Activated CD4-positive, alpha-beta T cell treated with anti-CD3 and anti-CD28 coated beads, Interleukin-2, amount 50 U/mL, for 48 hours (primary cell): ENCODE data around the gene HES1.

Source experiments
- DNase-seq, 2 experiments: peaks; one replicate each; pipeline ENCODE4 v3.0.0-alpha.2; 2020

Gene HES1

DNA sequence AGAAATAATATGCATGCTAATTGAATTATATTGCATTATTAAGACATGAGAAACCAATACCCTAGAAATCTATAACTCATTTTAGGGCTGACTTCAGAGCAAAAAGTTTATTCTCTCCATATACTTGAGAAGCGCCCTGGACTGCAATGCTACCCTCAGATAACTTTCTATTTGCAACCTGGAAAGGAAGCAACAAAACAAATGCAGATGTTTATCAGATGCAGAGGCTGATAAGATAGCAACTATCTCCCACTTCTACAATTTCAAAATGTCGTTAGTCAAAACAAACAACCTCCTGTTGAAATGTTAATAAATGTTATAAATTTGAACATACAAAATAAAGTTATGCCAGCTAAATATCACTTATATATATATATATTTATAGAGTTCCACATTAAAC, 34.8 kb downstream of the HES1 start:
- DNase-seq: no peak

DNA sequence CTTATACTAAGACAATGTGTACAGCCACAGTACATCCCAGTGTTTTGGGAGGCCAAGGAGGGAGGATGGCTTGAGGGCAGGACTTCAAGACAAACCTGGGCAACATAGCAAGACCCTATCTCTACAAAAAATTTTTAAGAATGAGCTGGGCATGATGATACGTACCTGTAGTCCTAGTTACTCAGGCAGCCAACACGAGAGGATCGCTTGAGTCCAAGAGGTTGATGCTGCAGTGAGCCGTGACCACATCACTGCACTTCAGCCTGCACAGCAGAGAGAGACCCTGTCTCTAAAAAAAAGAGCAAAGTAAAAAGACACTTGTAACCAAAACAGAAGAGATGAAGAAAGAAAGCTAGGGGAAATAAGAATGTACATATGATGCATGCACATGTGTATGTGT, 38.5 kb downstream of the HES1 start:
- DNase-seq: no peak

DNA sequence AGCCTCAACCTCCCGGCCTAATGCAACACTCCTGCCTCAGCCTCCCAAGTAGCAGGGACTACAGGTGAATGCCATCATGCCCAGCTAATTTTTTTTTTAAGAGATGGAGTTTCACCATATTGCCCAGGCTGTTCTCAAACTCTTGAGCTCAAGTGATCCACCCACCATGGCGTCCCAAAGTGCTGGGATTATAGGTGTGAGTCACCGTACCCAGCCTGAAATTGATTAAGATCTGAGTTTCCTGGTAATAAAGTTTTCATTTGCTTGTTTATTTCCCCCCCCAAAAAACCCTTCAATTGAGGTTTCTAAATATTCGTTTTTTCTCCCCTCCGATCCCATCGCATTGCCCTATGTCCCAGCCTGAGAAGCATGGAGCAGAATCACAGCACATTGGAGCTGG, 39.0 kb downstream of the HES1 start:
- DNase-seq: no peak

DNA sequence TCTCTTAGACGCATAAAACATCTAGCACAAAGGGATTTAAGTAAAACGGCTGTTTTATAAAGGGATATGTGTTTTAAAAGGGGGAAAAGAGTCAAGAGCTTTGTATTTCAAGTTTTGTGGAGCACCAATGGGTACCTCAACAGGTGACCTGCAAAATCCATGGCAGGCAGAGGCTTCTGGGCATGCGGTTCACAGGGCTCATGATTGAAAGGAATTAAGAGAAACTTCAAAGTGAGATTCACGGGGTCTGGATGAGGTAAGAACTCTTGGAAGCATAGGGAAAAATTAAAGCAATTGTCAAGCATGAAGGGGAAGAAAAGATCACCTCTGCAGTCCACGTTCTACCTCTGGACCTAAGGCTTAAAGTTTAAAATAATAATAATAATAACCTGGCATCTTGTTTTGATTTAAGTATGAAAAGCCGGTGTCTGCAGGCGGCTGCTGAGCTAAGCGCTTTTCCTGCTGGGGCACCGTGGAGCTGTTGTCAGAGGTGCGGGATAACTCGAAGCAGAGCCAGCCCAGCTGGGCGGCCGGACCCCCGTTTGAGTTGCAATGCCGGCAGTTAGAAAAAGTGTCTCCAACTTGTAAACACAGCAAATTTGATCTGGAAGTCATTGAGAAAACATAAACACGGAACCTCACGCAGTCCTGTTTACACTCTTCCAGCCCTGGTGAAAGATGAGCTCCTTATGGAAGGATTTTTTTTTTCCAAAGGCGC, 40.5 kb downstream of the HES1 start:
- DNase-seq: no peak

DNA sequence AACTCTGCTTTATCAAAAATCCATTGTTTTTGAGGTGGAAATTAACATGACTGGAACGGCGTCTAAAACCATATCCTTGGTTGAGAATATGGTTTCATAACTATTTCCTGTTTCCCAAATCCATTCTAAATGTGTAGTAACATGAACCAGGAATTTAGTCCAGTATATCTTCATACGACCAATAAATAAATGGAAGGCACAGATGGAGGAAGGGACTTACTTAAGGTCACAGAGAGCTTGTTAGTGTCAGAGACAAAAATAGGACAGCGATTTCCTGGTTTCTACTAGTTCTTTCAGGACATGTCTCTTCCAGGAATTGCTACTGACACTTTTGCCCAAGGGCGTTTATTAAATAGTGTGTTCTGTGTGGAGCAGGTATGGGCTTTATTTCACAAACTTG, 41.2 kb downstream of the HES1 start:
- no peak for DNase-seq

DNA sequence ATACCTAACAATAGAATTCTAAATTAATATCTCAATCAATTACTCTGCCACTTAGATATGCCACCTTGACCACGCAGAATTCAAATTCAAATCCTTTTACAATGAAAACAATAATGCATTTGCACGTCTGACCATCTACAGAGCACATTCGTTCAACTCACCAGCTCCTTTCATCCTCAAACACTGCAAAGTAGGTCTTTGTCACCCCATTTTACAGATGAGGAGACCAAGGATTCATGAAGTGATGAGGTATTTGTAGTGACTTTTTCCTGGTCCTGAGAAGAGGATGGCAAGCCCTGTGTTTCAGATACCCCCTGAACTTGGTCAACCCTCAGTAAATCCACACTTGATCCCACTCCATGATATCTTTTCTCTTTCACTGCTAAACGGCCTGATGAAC, 42.2 kb downstream of the HES1 start:
- DNase-seq: no peak

DNA sequence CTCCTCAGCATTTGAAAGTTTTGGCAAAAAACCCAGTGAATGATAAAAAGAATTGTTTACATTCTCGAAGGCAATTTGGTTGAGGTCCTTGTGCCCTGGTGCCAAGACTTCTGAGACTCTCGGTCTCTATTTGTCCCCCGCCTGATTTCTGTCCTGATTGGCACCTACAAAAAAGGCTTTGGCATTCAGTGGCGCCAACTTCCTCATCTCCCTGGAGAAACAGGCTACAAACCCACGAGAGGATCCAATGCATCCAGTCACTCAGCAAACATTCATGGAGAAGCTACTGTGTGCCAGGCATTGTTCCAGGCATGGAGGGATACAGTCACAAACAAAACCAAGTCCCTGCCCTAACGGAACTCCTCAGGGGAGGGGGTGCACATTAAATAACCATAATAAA, 42.7 kb downstream of the HES1 start:
- DNase-seq: no peak

DNA sequence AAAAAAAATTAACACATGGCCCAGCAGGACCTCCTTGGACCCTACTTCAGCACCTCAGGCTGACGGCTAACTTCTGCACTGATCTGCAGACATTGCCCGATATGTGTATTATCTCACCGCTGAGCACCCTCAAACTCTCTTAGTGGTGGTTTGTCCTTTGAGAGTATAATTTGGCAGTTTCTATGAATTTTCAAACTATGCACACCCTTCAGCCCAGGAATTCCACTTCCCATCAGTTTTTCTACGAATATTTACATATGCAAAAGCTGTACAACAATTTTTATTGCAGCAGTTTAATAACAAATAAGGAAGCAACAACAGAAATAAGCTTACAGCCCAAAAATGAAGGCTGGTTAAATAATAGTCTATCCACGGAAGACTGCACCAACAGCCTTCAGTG, 44.6 kb downstream of the HES1 start:
- no peak for DNase-seq

DNA sequence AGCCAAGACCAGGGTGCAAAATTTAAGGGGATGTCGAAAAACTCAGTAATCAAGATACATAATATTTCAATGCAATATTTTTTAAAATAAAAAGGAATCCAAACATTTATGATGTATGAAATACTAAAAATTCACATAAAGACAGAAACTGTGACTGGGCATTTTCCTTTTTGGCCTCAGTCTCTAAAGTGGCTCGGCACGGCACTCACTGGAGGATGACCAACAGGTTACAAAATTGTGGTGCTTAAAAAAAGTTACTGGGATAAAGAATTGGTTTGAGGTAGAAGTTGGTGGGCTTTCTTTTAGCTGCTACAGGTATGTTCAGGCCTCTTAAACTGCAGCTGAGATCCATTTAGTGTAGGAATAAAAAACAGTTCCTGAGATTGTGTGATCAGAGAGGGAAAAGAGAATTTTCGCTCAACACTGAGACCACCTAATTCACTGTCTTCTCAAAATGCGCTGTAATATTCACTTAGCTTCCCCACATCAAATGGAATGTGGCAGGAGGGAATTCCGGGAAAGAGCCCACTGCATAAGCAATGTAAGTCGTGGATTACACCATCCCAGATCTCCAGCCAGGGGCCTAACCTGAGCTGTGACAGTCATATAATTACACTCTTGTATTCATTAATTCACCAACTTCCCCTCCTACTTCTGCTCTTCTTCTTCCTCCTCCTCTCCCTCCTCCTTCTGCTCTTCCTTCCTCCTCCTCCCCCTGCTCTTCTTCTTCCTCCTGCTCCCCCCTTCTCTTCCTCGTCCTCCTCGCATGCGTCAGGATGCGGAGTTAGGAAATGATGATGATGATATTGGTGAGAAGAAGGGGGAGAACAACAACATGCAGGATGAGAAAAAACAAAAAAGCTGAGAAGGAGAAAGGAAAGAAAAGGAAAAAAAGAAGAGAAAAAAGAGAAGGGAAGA, 45.9 kb downstream of the HES1 start:
- DNase-seq: no peak

DNA sequence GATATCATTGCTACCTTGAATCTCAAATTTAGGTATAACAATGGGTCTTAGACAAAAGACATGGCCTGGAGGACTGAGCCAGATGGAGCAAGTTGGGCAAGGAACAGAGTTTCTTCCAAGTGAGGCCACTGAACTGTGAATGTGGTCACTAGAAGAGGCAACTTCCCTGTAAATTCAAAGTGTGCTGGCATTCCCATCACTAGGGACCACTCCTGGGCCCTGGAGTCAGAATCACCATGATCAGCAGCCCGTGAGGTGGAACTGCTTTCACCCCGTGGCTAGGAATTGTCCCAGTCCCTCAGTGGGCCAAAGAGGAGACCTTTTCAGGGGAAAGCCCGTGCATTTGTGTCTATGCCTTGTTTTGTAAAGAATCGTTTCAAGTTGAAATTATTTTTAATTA, 47.3 kb downstream of the HES1 start:
- DNase-seq: no peak

DNA sequence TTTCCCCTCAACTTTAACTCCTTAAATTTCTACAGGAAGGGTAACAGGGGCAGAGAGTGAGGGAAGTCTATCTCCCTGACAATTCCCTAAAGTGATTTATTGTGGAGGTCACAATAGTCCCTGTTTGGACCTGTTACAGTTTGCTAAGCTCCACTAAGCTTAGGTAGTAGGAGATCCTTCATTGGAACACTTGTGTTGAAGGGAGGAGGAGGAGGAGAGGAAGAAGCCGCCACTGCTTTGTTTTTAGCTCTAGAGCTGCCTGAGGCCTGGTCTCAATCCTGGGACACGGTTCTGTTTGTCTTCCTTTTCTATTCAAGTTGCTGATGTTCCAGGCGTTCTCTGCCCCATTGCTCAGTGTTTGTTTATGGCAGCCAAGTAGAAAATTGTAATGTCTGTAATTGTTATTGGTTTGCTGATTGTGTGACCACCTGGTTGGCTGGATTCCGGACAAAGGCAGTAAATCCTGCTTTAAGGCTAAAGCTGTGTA, 48.4 kb downstream of the HES1 start:
- DNase-seq: no peak

DNA sequence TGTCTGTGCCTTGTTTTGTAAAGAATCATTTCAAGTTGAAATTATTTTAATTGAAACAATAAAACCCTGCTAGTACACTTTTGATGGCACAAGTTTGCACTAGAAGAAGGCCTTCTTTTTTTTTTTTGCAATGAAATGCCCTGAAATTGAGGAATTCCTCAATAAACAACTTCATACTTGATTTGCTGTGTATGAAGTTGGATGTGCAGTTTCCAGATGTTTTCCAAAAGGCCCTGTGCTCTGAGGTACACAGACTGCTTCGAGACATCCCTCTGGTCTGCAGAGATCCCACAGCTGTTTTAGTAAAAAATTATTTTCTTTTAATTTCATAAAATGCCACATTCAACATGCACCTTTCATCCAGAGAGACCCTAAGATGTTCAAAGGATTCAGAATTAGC, 48.9 kb downstream of the HES1 start:
- DNase-seq: no peak

DNA sequence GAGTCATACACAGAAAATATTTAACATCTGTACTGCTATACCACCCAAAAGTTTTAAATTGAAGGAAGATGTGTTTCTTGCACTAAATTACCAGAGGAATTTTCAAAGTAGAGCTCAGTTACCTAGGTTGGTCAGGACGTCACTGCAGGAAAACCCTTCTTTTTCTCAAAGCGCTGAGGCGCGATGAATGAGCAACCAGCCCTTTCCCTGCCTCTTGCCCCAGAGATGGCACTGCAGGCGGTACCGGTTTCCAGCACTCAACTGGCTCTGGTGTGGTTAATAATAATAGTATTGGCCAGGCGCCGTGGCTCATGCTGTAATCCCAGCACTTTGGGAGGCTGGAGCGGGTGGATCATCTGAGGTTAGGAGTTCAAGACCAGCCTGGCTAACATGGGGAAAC, 49.3 kb downstream of the HES1 start:
- DNase-seq: no peak

DNA sequence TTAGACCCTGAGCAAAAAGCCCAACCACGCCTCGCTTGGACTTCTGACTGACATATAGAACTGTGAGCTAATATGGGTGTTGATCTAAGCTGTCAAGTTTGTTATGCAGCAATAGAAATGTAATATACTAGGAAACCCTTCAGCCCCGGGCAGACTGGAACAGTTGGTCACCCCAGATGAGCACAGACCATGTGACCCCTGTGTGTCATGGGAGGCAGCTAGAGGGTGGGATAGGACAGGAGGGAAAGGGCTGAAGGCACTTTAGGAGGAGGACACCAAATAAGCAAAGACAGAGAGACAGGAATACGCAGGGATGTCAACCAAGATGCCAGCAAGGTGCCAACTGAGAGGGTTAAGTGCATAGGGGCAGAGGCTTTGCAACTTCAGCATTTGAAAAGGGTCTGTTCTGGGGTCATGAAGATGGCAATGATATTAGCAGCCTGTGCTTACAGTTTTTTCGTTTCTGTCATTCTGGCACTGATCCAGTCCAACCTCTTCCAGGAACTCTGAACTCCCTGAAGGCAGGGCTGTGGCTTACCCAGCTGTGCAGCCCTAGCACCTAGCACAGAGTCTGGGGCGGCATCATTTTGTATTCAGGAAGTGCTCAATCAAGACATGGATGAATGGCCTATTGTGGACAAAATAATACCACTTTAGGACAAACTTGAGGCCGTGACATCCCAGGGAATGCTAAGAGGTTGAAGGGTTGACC, 51.4 kb downstream of the HES1 start:
- no peak for DNase-seq
